CD4-positive, alpha-beta T cell treated with Interleukin-2 at 100 ng/mL for 4 hours (primary cell): ENCODE results near the gene APC.

Experiments
- DNase-seq: peaks from one replicate; pipeline ENCODE4 v3.0.0-alpha.2; 2020; ENCODE audit warnings: low spot score

The APC gene

GRCh38 chr5:112787261-112787660, 49.6 kb downstream of the APC start:
- no peak for DNase-seq

- no peak for DNase-seq
Measured at GRCh38 chr5:112787896-112788295, 50.2 kb downstream of the APC start.

GRCh38 chr5:112793201-112793600, 55.5 kb downstream of the APC start:
- no peak for DNase-seq

GRCh38 chr5:112794410-112794809, 56.7 kb downstream of the APC start:
- no peak for DNase-seq

- no peak for DNase-seq
Measured at GRCh38 chr5:112795342-112795741, 57.7 kb downstream of the APC start.

- no peak for DNase-seq
Measured at GRCh38 chr5:112795944-112796678, 58.4 kb downstream of the APC start.

- no peak for DNase-seq
Measured at GRCh38 chr5:112799661-112800060, 62.0 kb downstream of the APC start.

GRCh38 chr5:112800891-112801290, 63.2 kb downstream of the APC start:
- no peak for DNase-seq

GRCh38 chr5:112811023-112811422, 73.3 kb downstream of the APC start:
- no peak for DNase-seq

GRCh38 chr5:112812549-112812948, 74.9 kb downstream of the APC start:
- no peak for DNase-seq

- DNase-seq = no peak
Measured at GRCh38 chr5:112820246-112820645, 82.6 kb downstream of the APC start.

- DNase-seq = no peak
Measured at GRCh38 chr5:112822456-112822855, 84.8 kb downstream of the APC start.

GRCh38 chr5:112823181-112823580, 85.5 kb downstream of the APC start:
- DNase-seq = no peak

GRCh38 chr5:112823656-112824055, 86.0 kb downstream of the APC start:
- DNase-seq = no peak

- no peak for DNase-seq
Measured at GRCh38 chr5:112824197-112824596, 86.5 kb downstream of the APC start.

GRCh38 chr5:112830378-112830777, 92.7 kb downstream of the APC start:
- no peak for DNase-seq

GRCh38 chr5:112833971-112834370, 96.3 kb downstream of the APC start:
- no peak for DNase-seq

GRCh38 chr5:112844489-112844888, 106.8 kb downstream of the APC start:
- no peak for DNase-seq

GRCh38 chr5:112846556-112846955, 108.9 kb downstream of the APC start:
- DNase-seq = no peak

- no peak for DNase-seq
Measured at GRCh38 chr5:112847306-112847705, 109.6 kb downstream of the APC start.

- peak; percentile 68 for DNase-seq
Measured at GRCh38 chr5:112848116-112848811, 110.6 kb downstream of the APC start.

- DNase-seq = no peak
Measured at GRCh38 chr5:112849912-112850311, 112.2 kb downstream of the APC start.

GRCh38 chr5:112854651-112855050, 117.0 kb downstream of the APC start:
- no peak for DNase-seq

- no peak for DNase-seq
Measured at GRCh38 chr5:112857866-112858265, 120.2 kb downstream of the APC start.
